Stimulated activated naive CD8-positive, alpha-beta T cell treated with anti-CD3 and anti-CD28 coated beads, Interleukin-15, Interleukin-2, amounts not matched to agents 100 U/mL and 50 U/mL, for 24 hours (primary cell): ENCODE data around the gene PRTN3.
"Not testable (repeated sequence)": the region's sequence is repeated elsewhere in the genome, so short reads cannot be mapped to it uniquely, and the experiment has no call there.

ENCODE experiments used
- ATAC-seq: fragments of 150-1000 bp; cut with Tn5 transposase; one replicate; pipeline ENCODE4 v1.10.0; 2021
- DNase-seq: peaks from one replicate; pipeline ENCODE4 v3.0.0; 2021

PRTN3 gene

DNA sequence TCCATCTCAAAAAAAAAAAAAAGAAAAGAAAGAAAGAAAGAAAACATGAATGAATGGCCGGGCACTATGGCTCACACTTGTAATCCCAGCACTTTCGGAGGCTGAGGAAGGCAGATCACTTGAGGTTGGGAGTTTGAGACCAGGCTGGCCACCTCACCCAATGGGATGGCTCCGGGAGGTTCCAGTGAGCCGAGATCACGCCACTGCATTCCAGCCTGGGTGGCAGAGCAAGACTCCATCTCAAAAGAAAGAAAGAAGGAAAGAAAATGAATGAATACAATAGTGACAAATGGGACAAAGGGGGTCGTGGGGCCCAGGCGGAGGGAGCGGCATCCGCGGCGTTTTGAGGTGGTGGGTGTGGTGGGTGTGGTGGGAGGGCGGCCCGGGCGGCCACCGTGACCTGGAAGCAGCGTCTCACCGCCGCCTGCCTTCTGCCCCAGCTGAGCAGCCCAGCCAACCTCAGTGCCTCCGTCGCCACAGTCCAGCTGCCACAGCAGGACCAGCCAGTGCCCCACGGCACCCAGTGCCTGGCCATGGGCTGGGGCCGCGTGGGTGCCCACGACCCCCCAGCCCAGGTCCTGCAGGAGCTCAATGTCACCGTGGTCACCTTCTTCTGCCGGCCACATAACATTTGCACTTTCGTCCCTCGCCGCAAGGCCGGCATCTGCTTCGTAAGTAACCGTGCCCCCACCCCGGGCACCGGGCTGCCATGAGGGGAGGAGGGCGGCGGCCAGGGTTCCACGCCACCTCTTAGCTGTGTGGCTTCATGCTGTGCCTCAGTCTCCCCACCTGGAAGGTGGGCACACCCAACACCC lies 5.1 kb downstream of the PRTN3 start:
- ATAC-seq (no peak), DNase-seq (no peak)

DNA sequence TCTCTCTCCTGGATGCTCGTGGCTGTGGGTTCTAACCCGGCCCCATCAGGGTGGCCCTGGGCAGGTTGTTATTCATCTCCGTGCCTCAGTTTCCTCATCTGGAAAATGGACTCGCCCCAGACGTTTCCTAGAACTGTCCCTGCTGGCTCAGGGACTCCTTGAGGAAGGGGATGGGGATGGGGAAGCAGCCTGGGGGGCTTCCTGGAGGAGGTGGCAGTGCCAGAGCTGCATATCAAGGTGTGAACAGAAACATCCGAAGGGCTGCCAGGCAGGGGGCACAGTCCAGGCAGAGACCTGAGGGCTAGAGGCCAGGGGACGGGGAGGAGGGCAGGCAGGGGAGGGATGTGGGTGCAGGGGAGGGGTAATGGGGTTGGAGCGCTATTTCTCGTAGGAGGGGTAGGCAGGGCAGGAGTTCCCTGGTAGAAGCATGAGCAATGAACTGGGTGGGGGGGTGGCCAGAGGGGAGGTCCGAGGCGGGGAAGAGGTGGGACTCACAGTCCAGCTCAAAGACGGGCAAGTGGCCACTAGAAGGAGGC lies 7.7 kb downstream of the PRTN3 start:
- ATAC-seq: no peak
- no peak for DNase-seq

DNA sequence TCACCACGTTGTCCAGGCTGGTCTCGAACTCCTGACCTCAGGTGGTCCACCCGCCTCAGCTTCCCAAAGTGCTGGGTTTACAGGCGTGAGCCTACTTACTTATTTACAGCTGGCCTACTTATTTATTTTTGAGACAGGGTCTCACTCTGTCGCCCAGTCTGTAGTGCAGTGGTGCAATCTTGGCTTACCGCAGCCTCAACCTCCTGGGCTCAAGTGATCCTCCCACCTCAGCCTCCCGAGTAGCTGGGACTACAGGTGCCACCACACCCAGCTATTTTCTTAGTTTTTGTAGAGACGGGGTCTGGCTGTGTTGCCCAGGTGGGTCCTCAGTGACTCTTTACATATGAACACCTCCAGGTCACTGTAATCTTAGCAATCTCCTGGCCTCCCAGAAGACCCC lies 8.4 kb downstream of the PRTN3 start:
- not testable (repeated sequence) for ATAC-seq, DNase-seq

DNA sequence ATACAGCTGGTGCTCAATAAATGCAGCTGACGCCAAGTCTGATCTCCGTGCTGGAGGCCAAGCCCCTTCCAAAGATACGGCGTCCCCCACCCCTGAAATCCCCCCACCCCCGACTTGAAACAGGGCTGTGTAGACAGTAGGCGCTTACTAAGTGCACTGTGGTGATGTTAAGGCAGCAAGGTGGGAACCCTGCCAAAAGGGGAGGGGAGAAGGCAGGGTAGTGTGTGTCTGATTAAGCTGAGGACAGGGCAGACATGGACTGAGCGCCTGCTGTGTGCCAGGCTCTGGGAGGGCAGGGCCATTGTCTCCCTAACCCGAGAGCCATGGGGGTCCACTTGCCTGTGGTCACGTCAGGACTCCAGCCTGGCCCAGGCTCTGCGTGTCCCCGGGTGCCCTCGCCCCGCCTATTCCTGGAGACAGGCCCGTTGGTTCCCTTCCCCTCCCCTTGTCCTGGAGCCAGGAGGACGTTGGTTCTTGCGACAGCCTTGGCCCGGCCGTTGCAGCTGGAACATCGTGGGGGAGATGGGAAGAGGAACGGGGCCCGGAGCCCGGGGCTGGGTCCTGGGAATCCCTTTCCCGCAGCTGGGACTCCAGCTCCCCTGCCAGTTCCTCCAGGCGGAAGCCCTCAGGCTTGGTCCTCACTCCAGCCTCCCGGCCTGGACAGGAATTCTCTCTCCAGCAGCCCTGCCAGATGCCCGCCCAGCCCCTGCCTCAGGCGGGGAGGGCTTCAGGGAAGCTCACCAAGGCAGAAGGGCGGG lies 9.6 kb downstream of the PRTN3 start:
- ATAC-seq: no peak
- DNase-seq: no peak

DNA sequence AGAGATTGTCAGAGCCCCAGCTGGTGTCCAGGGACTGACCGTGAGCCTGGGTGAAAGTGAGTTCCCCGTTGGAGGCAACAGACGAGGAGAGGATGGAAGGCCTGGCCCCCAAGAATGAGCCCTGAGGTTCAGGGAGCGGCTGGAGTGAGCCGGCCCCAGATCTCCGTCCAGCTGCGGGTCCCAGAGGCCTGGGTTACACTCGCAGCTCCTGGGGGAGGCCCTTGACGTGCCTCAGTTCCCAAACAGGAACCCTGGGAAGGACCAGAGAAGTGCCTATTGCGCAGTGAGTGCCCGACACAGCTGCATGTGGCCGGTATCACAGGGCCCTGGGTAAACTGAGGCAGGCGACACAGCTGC lies 10.2 kb downstream of the PRTN3 start:
- ATAC-seq: no peak
- DNase-seq: no peak

DNA sequence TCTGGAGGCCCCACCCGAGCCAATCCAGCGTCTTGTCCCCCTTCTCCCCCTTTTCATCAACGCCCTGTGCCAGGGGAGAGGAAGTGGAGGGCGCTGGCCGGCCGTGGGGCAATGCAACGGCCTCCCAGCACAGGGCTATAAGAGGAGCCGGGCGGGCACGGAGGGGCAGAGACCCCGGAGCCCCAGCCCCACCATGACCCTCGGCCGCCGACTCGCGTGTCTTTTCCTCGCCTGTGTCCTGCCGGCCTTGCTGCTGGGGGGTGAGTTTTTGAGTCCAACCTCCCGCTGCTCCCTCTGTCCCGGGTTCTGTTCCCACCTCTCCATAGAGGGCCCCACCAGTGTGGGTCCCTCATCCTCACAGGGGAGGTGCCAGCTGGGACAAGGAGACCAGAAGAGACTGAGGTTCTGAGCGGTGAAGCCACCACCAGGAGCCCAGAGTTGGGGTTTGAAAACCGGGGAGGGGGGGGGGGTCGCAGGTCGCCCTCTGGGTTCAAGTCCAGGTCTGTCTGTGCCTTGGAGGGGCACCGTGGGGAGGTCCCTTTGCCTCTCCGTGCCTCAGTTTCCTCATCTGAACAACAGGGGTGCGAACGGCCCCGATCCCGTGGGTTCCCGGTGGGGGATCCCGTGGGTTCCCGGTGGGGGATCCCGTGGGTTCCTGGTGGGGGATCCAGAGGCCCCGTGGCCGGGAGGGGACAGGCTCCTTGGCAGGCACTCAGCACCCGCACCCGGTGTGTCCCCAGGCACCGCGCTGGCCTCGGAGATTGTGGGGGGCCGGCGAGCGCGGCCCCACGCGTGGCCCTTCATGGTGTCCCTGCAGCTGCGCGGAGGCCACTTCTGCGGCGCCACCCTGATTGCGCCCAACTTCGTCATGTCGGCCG lies 11.6 kb downstream of the PRTN3 start, which contains the start of gene ELANE:
ELANE (plus strand) TSS at position 168 of the 878 bp plus-strand sequence; CDS start at position 194, 26 bp downstream.
- no peak for DNase-seq
- ATAC-seq: no peak

DNA sequence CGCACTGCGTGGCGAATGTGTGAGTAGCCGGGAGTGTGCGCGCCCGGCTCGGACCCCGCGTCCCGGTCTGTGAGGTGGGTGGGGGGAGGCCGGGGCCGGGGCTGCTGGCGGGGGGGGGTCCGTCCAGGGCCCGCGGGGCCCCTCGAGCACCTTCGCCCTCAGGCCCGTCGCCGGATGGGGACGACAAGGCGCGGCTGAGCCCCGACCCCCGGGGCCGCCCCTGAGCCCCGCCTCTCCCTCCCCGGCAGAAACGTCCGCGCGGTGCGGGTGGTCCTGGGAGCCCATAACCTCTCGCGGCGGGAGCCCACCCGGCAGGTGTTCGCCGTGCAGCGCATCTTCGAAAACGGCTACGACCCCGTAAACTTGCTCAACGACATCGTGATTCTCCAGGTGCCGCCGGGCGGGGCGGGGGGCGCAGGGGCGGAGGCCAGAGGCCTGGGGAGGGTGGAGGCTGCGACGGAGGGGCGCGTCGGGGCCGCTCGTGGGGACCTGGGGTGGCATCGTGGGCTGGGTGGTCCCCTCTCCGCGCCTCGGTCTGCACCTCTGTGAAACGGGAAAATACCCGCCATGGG lies 12.3 kb downstream of the PRTN3 start:
- DNase-seq (no peak), ATAC-seq (no peak)

DNA sequence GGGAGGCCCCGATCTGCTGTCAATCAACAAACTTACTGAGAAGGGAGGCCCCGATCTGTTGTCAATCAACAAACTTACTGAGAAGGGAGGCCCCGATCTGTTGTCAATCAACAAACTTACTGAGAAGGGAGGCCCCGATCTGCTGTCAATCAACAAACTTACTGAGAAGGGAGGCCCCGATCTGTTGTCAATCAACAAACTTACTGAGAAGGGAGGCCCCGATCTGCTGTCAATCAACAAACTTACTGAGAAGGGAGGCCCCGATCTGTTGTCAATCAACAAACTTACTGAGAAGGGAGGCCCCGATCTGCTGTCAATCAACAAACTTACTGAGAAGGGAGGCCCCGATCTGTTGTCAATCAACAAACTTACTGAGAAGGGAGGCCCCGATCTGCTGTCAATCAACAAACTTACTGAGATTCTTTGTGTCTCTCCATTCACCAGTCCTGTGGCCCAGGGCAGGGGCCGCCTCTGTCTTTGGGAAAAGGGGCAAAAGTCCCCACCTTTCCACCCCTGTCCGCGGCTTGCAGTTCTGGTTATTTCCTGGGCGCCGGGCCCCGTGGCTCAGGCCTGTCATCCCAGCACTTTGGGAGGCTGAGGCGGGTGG lies 12.9 kb downstream of the PRTN3 start:
- ATAC-seq, DNase-seq: not testable (repeated sequence)

DNA sequence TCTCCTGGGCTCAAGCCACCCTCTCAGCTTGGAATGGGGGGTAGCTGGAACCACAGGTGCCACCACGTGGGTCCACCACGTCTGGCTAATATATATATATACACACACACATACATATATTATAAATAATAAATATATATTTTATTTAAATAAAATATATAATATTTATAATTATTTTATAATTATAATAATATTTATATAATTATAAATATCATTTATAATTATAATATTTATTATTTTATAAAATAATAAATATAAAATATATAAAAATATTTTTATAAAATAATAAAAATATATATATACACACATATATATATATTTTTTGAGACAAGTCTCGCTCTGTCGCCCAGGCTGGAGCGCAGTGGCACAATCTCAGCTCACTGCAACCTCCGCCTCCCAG lies 13.8 kb downstream of the PRTN3 start:
- DNase-seq: no peak
- ATAC-seq: no peak

DNA sequence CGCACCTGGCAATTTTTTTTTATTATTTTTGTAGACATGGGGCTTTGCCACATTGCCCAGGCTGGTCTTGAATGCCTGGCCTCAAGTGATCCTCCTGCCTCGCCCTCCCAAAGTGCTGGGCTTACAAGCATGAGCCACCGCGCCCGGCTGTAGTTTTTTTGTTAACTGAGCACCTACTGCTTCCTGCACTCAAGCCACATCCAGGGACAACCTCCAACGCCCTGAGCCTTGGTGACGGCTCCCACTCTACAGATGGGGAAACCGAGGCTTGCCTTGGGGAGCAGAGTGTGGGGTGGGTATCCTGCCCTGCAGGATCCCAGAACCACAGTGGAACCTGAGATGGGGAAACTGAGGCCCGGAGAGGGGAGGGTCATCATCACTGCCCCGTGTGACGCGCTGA lies 14.3 kb downstream of the PRTN3 start:
- no peak for ATAC-seq

DNA sequence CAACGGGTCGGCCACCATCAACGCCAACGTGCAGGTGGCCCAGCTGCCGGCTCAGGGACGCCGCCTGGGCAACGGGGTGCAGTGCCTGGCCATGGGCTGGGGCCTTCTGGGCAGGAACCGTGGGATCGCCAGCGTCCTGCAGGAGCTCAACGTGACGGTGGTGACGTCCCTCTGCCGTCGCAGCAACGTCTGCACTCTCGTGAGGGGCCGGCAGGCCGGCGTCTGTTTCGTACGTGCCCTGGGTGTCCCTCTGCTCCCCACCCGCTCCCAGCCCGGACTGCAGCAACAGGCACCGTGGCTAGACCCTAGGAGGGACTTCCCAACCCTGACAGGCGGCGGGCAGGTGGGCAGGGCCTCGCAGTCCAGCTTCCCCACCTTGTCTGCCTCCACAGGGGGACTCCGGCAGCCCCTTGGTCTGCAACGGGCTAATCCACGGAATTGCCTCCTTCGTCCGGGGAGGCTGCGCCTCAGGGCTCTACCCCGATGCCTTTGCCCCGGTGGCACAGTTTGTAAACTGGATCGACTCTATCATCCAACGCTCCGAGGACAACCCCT lies 14.8 kb downstream of the PRTN3 start:
- ATAC-seq: no peak
- no peak for DNase-seq

More for the DNA sequence above, 14.3 kb downstream of the PRTN3 start:
- no peak for DNase-seq

DNA sequence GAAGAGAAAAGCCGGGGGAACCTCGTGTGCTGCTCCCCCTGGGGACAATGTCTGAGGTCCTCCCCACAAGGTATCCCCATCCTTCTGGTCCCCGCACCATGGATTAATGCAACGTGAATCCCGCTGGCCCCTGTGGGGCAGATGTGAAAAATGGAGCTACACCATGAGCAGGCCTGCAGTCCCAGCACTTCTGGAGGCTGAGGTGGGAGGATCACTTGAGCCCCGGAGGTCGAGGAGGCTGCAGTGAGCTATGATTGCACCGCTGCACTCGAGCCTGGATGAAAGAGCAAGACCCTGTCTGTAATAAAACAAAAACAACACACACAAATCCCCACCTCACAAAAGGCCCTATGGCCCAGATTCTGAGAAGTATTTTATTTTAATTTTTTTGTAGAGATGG lies 17.5 kb downstream of the PRTN3 start:
- no peak for DNase-seq
- ATAC-seq: no peak

DNA sequence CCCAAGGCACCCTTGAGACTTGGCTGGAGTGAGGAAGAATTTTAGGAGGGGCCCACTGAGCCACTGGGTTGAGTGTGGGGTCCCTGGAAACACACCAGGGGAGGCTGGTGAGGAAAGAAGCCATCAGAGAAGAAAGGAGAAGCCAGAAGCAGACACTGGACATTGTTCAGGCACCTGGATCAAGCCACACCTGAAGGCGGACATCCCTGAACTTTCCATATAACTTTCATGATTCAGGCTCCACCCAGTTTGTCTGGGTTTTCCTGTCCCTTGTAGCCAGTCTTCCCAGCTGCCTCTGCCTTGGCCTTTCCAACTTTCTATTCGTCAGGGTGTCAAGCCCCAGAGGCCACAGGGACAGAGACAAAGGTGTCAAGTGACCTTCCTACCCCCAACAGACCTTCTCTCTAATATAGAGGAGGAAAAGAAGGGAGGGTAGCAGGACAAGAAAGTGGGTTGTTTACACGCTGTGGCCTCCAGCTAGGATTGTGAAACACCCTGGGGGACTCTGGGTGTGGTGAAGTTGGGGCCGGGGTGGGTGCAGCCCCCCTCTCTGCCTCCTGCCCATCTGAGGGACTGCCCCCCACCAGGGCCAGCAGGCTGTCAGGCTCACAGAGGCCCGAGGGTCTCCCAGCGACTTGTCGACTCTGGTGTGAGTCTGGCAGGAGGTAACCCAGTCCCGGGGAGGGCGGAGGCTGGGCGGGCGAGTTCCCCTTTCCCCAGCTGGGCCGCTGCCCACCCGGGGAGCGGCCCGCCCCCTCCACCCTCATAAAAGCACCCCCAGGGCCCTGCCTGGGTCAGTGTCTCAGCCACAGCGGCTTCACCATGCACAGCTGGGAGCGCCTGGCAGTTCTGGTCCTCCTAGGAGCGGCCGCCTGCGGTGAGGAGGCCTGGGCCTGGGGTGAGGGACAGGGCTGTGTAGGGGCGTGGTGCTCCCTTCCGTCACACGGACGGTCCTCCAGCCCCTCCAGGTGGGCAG lies 18.4 kb downstream of the PRTN3 start, which contains the start of gene CFD:
CFD (plus strand) TSS at position 797 of the 976 bp plus-strand sequence; CDS start at position 823, 26 bp downstream.
- ATAC-seq (no peak), DNase-seq (no peak)

DNA sequence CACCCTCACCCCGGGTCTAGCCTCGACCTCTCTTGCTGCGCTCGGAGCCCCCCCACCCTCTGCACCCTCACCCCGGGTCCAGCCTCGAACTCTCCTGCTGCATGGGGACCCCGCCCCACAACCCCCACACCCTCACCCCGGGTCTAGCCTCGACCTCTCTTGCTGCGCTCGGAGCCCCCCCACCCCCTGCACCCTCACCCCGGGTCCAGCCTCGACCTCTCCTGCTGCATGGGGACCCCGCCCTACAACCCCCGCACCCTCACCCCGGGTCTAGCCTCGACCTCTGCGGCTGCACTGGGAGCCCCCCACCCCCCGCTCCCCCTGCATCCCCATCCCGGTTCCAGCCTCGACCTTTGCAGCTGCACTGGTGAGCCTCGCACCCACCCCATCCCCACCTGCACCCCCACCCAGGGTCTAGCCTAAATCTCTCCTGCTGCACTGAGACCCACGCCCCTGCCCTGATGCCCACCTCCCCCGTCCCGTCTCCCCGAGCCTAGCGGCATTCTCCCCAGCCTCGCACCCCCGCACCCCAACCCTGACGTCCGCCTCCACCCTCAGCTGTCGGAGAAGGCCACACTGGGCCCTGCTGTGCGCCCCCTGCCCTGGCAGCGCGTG lies 20.4 kb downstream of the PRTN3 start:
- ATAC-seq: no peak

DNA sequence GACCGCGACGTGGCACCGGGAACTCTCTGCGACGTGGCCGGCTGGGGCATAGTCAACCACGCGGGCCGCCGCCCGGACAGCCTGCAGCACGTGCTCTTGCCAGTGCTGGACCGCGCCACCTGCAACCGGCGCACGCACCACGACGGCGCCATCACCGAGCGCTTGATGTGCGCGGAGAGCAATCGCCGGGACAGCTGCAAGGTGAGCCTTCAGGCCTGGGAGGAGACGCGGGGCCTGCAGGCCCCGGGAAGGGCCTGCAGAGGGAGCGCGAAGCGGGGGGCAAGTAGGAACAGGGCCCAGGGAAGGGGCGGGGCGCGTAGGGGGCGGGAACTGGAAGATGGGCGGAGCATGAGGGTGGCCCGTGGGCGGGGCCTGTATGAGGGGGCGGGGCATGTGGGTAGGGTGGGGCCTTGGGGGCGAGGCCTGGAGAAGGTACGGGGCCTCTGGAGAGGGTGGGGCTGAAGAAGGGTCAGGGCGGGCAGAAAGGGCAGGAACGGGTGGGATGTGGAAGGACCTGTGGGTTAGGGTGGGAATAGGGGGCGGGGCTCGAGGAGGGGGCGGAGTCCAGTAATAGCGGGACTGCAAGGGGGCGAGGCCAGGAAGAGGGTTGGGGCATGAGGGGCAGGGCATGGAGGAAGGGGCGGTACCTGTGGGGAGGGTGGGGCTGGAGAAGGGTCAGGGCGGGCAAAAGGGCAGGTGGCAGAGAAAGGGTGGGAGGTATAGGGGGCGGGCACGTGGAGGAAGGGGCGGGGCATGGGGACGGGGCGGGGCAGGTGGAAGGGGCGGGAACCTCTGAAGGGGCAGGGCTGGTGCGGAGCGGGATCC lies 21.2 kb downstream of the PRTN3 start:
- ATAC-seq: peak; percentile 38
- peak; percentile 77 for DNase-seq

More for the DNA sequence above, 20.4 kb downstream of the PRTN3 start:
- DNase-seq: no peak

DNA sequence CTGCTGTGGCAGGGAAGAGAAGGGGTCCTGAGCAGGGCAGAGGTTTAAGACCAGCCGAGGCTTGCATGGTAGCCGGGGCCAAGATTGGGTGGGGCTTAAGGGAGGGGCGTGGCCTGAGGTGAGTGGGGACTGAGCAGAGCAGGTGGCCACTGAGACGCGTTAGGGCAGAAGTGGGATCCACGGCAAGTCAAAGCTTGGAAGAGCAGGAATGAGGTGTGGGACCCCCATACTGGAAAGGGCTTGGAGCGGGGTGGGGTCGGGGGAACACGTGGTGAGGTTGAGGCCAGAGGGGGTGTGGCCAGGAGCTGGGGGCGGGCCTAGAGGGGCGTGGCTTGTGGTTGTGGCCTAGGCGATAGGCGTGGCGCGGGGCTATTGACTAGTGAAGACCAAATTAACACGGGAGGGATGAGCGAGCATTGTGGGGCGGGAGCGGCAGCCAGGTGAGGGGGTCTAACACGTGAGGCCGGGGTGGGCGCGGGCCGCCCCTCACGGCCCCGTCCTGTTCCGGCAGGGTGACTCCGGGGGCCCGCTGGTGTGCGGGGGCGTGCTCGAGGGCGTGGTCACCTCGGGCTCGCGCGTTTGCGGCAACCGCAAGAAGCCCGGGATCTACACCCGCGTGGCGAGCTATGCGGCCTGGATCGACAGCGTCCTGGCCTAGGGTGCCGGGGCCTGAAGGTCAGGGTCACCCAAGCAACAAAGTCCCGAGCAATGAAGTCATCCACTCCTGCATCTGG lies 21.9 kb downstream of the PRTN3 start:
- ATAC-seq: peak; percentile 33
- peak; percentile 82 for DNase-seq

DNA sequence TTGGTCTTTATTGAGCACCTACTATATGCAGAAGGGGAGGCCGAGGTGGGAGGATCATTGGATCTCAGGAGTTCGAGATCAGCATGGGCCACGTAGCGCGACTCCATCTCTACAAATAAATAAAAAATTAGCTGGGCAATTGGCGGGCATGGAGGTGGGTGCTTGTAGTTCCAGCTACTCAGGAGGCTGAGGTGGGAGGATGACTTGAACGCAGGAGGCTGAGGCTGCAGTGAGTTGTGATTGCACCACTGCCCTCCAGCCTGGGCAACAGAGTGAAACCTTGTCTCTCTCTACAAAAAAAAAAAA lies 22.5 kb downstream of the PRTN3 start:
- no peak for DNase-seq
- ATAC-seq: no peak
